H9 (cell line): ENCODE results near the gene MXI1. TPM values are rescaled to one million over a fixed set of nuclear protein-coding genes. Genes with fewer than 3 reads are reported as not detected.
A peak's percentile ranks its signal among the peaks of the same experiment; 100 is the strongest.

Source experiments
- DNase-seq: peaks from one replicate; pipeline ENCODE4 v3.0.0-alpha.2; 2017
- H2AFZ ChIP-seq: one replicate; pipeline ENCODE4 v1.6.1; 2013; ENCODE audit warnings: mild to moderate bottlenecking, low read length, control low read depth, moderate library complexity
- H2AK5ac ChIP-seq: 2 replicates; pipeline ENCODE4 v1.6.1; 2013; ENCODE audit warnings: low read length, control low read depth, mixed read lengths; ENCODE audit not compliant: insufficient read length
- H2BK120ac ChIP-seq: one replicate; pipeline ENCODE4 v1.6.1; 2013; ENCODE audit warnings: low read depth, mild to moderate bottlenecking, low read length, control low read depth, inconsistent platforms; ENCODE audit not compliant: poor library complexity, severe bottlenecking
- H2BK12ac ChIP-seq: 2 replicates; pipeline ENCODE4 v1.6.1; 2013; ENCODE audit warnings: low read length, control low read depth, mixed read lengths, low read depth; ENCODE audit not compliant: insufficient read length
- H2BK15ac ChIP-seq: 2 replicates; pipeline ENCODE4 v1.6.1; 2013; ENCODE audit warnings: low read depth, low read length, control low read depth
- H2BK20ac ChIP-seq: one replicate; pipeline ENCODE4 v1.6.1; 2013; ENCODE audit warnings: low read depth, mild to moderate bottlenecking, low read length, control low read depth, inconsistent platforms; ENCODE audit not compliant: poor library complexity, severe bottlenecking
- H2BK5ac ChIP-seq: 2 replicates; pipeline ENCODE4 v1.6.1; 2013; ENCODE audit warnings: low read length, control low read depth, mixed read lengths; ENCODE audit not compliant: insufficient read length
- H3K14ac ChIP-seq: 2 replicates; pipeline ENCODE4 v1.6.1; 2013; ENCODE audit warnings: low read length, control low read depth; ENCODE audit not compliant: insufficient read depth
- H3K18ac ChIP-seq: 2 replicates; pipeline ENCODE4 v1.6.1; 2013; ENCODE audit warnings: low read depth, mild to moderate bottlenecking, mixed read lengths, low read length, control low read depth; ENCODE audit not compliant: insufficient read length
- H3K23ac ChIP-seq: 2 replicates; pipeline ENCODE4 v1.6.1; 2013; ENCODE audit warnings: low read length, control low read depth, mixed read lengths, low read depth; ENCODE audit not compliant: insufficient read length
- H3K23me2 ChIP-seq: 2 replicates; pipeline ENCODE4 v1.6.1; 2013; ENCODE audit warnings: low read depth, mild to moderate bottlenecking, mixed read lengths, low read length, control low read depth; ENCODE audit not compliant: insufficient read length, poor library complexity, severe bottlenecking
- H3K27ac ChIP-seq: 2 replicates; pipeline ENCODE4 v1.5.1; 2013; ENCODE audit warnings: low read length, control low read depth, mixed read lengths, low read depth; ENCODE audit not compliant: insufficient read length
- H3K27me3 ChIP-seq: 2 replicates; pipeline ENCODE4 v1.6.1; 2013; ENCODE audit warnings: low read length, control low read depth, inconsistent platforms; ENCODE audit not compliant: insufficient read depth
- H3K4ac ChIP-seq: 2 replicates; pipeline ENCODE4 v1.6.1; 2013; ENCODE audit warnings: low read depth, mild to moderate bottlenecking, control low read depth, inconsistent platforms, low read length, moderate library complexity
- H3K4me1 ChIP-seq: 2 replicates; pipeline ENCODE4 v1.6.1; 2013; ENCODE audit warnings: low read length, control low read depth, inconsistent platforms; ENCODE audit not compliant: insufficient read depth
- H3K4me2 ChIP-seq: 2 replicates; pipeline ENCODE4 v1.6.1; 2013; ENCODE audit warnings: low read length, control low read depth, mixed read lengths; ENCODE audit not compliant: insufficient read length, insufficient read depth
- H3K56ac ChIP-seq: 2 replicates; pipeline ENCODE4 v1.6.1; 2013; ENCODE audit warnings: low read depth, mild to moderate bottlenecking, mixed read lengths, low read length, control low read depth; ENCODE audit not compliant: insufficient read length
- H3K79me1 ChIP-seq: 2 replicates; pipeline ENCODE4 v1.6.1; 2013; ENCODE audit warnings: low read depth, mild to moderate bottlenecking, moderate library complexity, low read length, control low read depth, inconsistent platforms; ENCODE audit not compliant: insufficient read depth, poor library complexity, severe bottlenecking
- H3K79me2 ChIP-seq: 2 replicates; pipeline ENCODE4 v1.6.1; 2013; ENCODE audit warnings: low read length, control low read depth, inconsistent platforms; ENCODE audit not compliant: insufficient read depth
- H3K9ac ChIP-seq: 2 replicates; pipeline ENCODE4 v1.6.1; 2013; ENCODE audit warnings: low read length, control low read depth, mixed read lengths; ENCODE audit not compliant: insufficient read length; ENCODE audit errors: extremely low read depth
- H3K9me3 ChIP-seq: one replicate; pipeline ENCODE4 v1.6.1; 2013; ENCODE audit warnings: low read depth, low read length, inconsistent platforms; ENCODE audit not compliant: control insufficient read depth
- H3T11ph ChIP-seq: one replicate; pipeline ENCODE4 v1.6.1; 2013; ENCODE audit warnings: mild to moderate bottlenecking, low read length, control low read depth, inconsistent platforms
- H4K20me1 ChIP-seq: one replicate; pipeline ENCODE4 v1.6.1; 2013; ENCODE audit not compliant: control insufficient read depth, insufficient read length, insufficient read depth
- H4K5ac ChIP-seq: 2 replicates; pipeline ENCODE4 v1.6.1; 2013; ENCODE audit warnings: low read depth, mild to moderate bottlenecking, mixed read lengths, low read length, control low read depth; ENCODE audit not compliant: insufficient read length
- H4K8ac ChIP-seq: replicated peaks from 2 replicates; pipeline ENCODE4 v1.6.1; 2013; ENCODE audit warnings: low read length, control low read depth, mixed read lengths, low read depth; ENCODE audit not compliant: insufficient read length
- H4K91ac ChIP-seq: 2 replicates; pipeline ENCODE4 v1.6.1; 2013; ENCODE audit warnings: low read depth, mild to moderate bottlenecking, moderate library complexity, mixed read lengths, low read length, control low read depth; ENCODE audit not compliant: insufficient read length
- H3K27ac Mint-ChIP-seq, 3 experiments: 2 replicates in 2 of 3; 3 replicates in 1 of 3; pipeline ENCODE4 v1.8.0; 2020 to 2021; ENCODE audit warnings: mixed read lengths in 3 of 3, mild to moderate bottlenecking in 1 of 3, moderate library complexity in 1 of 3
- H3K27me3 Mint-ChIP-seq: 2 replicates; pipeline ENCODE4 v1.8.0; 2021; ENCODE audit warnings: low read depth, mild to moderate bottlenecking, moderate library complexity, mixed read lengths
- H3K36me3 Mint-ChIP-seq, 3 experiments: 2 replicates in 2 of 3; 3 replicates in 1 of 3; pipeline ENCODE4 v1.8.0; 2020 to 2021; ENCODE audit warnings: low read depth in 3 of 3, mixed read lengths in 3 of 3; ENCODE audit not compliant: insufficient read depth in 1 of 3
- H3K4me1 Mint-ChIP-seq, 2 experiments: 2 replicates each; pipeline ENCODE4 v1.8.0; 2020; ENCODE audit warnings: mixed read lengths in 2 of 2
- H3K4me3 Mint-ChIP-seq, 2 experiments: 2 replicates in 1 of 2; 3 replicates in 1 of 2; pipeline ENCODE4 v1.8.0; 2020 to 2021; ENCODE audit warnings: mild to moderate bottlenecking in 2 of 2, mixed read lengths in 2 of 2, moderate library complexity in 1 of 2
- H3K9me3 Mint-ChIP-seq, 2 experiments: 2 replicates in 1 of 2; 3 replicates in 1 of 2; pipeline ENCODE4 v1.8.0; 2020; ENCODE audit warnings: mild to moderate bottlenecking in 2 of 2, mixed read lengths in 2 of 2, moderate library complexity in 1 of 2
- CTCF ChIP-seq: fragments of 200-600 bp; sonication (generic); conservative IDR thresholded peaks from 3 replicates; pipeline ENCODE4 v1.8.0; 2021; ENCODE audit warnings: antibody characterized with exemption, mild to moderate bottlenecking
- WGBS: extraction: QIAGEN DNeasy Blood & Tissue Kit; methylation state at CpG from one replicate; pipeline ENCODE4 v1.1.7; 2013; ENCODE audit warnings: missing lambda C conversion rate, low lambda C conversion rate, mixed read lengths; ENCODE audit not compliant: insufficient read length; ENCODE audit errors: extremely low coverage; 5-methylcytosine and 5-hydroxymethylcytosine counted together
- total RNA-seq: library from RNA; stranded (reverse); gene quantifications from 2 replicates; pipeline ENCODE4 v1.2.1, GENCODE V29; 2021

Gene MXI1
- total RNA-seq, 1 experiment from 2014 or later, result 5.6 TPM

GRCh38 chr10:110212119-110213006 is 5.0 kb downstream of the MXI1 start:
- peaks cover 0 to 2% of the 10 kb centered on the region in 2 experiments; a peak in 3 of 5 replicates for H3K9me3 Mint-ChIP-seq
- Histone ChIP-seq H2AK5ac (no peak overlapping the region), H3K4me1 (no peaks in the 10 kb centered on the region; the same call in 1 of the 2 replicates), H3K27me3 (peaks cover 28% of the 10 kb centered on the region), H2BK120ac (no peak overlapping the region), H3K9me3 (no peaks in the 10 kb centered on the region), H3K56ac (no peak overlapping the region), H4K20me1 (no peaks in the 10 kb centered on the region), H2BK20ac (no peak overlapping the region), H2BK12ac (no peak overlapping the region), H4K5ac (no peak overlapping the region), H3K79me2 (no peaks in the 10 kb centered on the region), H2BK15ac (no peak overlapping the region), H3K18ac (no peak overlapping the region), H3K14ac (no peak overlapping the region), H3K23me2 (peaks cover 30% of the 10 kb centered on the region), H4K91ac (no peak overlapping the region), H2AFZ (no peak overlapping the region), H3K79me1 (no peaks in the 10 kb centered on the region), H4K8ac (no peak overlapping the region), H3K9ac (no peak overlapping the region), H3K27ac (no peak overlapping the region), H2BK5ac (no peak overlapping the region), H3K23ac (no peak overlapping the region), H3K4ac (no peak overlapping the region), H3T11ph (no peak overlapping the region), H3K4me2 (no peak overlapping the region)
- no CpG with 5 or more reads among the region's 5 CpGs for WGBS
- H3K4me1 Mint-ChIP-seq, result peaks cover 33 to 37% of the 10 kb centered on the region in 2 experiments
- H3K27me3 Mint-ChIP-seq, result peaks cover 88% of the 10 kb centered on the region
- peak overlapping the region in 1 of 2 experiments; percentile 9; a peak in 1 of 5 replicates for H3K4me3 Mint-ChIP-seq
- no peak for DNase-seq
- H3K36me3 Mint-ChIP-seq, result no peaks in the 10 kb centered on the region; a peak in 1 of 7 replicates
- H3K27ac Mint-ChIP-seq, result 0 out of 7 replicates have a peak overlapping the region, but pooled peaks of 1 of the 3 experiments have one; percentile 19
- TF ChIP-seq CTCF, result no peak
